Measurements from ENCODE around the gene ARHGDIG.
"Not testable (repeated sequence)": the region's sequence is repeated elsewhere in the genome, so short reads cannot be mapped to it uniquely, and the experiment has no call there.

Gene ARHGDIG

DNA sequence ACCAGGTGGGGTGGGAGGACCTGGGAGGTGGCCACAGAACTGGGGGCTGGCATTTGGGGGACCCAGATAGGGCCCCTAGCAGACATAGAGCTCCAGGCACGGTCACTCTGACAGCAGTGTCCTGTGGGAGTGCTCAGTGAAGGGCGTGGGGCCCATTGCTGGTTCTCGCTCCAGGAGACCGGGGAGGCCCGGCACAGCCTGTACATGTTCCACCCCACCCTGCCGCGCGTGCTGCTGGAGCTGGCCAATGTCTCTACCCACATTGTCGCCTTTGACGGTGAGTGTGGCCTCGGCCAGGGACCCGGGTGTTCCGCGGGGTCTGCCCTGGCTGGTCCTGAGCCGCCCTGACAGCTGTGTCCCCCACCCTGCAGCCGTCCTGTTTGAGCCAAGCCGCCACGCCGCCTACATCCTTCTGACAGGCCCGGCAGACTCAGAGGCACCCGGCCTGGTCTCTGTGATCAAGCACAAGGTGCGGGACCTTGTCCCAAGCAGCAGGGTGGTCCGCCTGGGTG lies 15.9 kb upstream of the ARHGDIG start:
- no peak for DNase-seq

DNA sequence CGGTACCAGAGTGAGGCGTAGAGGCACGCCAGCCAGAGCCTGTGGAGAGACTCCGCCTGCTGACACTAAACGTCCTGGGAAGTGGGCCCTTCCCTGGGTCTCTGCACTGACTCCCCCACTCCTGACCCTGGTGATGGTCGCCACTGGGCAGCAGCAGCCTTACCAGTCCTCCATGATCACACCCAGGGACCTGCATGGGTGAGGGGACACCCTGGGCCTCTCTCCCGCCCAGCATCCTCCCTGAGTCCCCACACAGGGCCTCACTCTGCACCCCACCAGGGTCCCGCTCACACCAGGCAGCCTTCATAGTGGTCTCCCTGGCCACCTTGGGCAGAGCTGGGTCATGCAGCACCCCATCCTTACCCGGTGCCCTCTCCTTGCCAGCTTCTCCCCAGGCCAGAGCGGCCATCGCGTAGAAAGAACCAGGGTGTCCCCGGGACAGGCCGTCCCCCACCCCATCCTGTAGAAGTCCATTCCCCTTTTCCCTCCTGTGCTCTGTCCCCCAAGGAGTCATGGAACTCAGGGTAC lies 15.3 kb upstream of the ARHGDIG start:
- no peak for DNase-seq

DNA sequence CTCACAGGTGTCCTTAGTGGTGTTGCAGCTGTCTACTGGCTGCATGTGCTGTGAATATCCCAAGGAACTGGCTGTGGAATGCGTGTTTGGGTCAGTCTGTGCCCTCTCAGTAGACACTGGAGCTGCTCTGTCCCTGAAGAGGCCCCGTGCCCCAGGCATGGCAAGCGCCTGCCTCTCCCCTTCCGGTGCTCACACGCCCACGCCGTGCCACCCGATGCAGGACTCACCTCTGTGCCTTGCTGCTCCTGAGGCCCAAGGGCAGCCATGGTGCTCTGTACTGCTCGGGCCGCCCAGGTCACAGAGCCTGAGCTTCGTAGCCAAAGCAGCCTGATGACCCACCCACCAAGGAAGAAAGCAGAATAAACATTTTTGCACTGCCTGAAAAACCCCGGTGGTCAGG lies 14.7 kb upstream of the ARHGDIG start:
- no peak for DNase-seq

DNA sequence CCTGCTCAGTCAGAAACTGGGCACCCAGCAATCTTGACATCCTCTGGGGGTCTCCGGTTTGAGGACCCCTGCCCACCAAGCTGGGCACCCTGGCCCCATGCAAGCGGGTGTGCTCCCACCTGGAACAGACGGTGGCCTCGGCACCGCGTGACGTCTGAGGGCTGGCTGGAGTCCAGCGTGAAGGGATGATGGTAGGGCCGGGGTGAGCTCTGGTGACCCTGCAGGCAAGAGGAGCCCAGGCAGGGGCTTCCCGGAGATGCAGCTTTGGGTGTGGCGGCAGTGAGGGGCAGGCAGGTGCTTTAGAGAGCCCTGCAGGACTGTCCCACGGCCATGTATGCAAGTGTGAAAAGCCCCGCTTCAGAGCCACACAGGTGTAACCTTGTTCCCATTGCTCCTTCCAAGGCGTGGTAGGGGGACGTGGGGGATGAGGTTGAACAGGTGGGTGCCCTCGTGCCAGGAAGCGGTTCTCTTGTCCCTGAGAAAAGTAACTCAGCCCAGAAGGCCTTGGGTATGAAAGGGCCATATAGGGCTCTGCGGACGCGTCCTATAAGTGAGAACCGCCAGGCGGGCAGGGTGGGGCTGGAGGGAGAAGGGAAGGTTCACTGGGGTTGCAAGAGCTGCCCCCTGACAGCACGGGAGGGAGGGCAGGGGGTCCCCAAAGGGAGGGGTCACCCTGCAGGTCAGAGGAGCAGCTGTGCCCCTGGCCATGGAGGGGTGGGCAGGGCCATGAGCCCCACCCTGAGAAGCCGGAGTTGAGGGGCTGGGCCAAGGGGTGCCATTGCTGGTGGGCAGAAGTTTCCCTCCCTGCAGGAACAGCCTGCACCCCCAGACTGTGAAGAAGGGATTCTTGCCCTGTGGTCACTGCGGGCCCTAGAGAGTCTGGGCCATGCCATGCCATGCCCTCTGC lies 13.9 kb upstream of the ARHGDIG start:
- DNase-seq, result no peak

DNA sequence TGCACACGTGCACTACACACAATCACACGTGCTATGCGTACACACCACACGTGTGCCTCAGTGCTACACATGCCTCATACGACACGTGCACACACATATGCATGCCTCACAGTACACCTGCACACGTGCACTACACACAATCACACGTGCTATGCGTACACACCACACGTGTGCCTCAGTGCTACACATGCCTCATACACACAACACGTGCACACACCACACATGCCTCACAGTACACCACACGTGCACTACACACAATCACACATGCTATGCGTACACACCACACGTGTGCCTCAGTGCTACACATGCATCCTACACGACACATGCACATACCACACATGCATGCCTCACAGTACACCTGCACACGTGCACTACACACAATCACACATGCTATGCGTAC lies 12.8 kb upstream of the ARHGDIG start:
- not testable (repeated sequence) for DNase-seq

DNA sequence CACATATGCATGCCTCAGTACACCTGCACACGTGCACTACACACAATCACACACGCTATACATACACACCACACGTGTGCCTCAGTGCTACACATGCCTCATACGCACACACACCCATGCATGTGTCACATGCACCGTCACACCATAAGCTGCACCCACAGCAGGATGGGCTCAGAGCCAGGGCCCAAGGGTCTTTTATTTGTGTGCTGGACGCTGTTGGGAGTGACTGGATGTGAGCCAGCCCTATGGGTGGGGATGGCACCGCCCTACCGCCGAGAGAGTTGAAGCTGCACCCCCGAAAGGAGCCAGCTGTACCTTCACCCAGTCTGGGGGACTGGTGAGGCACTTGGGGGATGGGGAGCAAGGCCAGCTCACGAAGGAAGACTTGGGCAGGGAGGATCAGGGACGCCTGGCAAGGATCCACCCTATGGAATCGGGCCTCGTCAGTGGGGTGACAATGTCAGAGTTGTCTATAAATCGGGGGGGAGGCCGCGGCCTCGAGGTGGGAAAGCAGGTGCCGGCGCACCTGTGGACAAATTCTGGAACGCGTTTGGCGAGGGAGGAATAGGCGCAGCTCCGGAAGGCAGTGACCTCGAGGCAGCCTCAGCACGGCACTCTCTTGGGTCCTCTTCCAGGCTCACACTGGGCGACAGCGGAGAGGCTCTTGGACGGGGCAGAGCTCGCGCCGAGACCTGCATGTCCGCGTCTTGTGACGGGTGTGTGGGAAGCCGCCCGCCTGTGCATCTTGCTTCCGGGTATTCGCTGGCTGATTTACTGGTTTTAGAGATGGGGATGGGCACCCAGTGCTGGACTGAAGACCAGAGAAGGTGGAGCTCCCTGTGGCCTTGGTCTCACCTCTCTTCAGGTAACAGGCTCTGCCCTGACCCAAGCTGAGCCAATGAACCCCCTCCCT lies 12.0 kb upstream of the ARHGDIG start:
- DNase-seq, result peak; percentile 38

DNA sequence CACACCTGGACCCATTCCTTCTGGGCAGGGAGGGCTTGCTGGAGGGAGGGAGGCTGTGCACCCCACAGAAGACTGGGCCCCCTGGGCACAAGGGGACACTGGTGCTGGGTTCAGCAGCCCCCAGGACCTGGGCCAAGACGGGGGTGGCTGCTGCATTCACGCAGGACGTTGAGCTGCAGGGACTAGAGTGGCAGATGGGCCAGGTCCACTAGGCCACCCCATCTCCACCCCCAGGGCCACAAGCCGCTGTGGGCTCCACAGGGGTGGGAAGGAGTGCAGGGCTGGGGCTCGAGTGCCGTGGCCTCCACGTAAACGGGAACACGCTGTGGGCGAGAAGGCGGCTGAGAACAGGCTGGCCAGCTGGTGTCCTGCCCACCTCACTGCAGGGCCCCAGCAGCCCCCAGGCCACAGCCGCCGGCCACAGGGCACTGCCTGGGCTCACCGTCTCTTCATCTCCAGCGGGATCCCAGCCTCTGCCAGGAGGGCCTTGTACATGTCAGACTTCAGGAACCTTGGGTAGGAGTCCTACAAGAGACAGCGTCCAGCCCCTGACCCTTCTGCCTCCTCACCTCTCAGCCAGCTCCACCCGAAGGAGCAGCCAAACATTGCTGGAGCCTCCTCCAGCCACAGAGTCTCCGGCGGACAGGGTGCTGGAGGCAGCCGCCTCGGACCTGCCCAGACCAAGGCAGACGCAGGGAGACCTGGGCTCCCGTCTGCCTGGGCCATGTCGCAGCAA lies 11.2 kb upstream of the ARHGDIG start:
- peak; percentile 40 for DNase-seq

DNA sequence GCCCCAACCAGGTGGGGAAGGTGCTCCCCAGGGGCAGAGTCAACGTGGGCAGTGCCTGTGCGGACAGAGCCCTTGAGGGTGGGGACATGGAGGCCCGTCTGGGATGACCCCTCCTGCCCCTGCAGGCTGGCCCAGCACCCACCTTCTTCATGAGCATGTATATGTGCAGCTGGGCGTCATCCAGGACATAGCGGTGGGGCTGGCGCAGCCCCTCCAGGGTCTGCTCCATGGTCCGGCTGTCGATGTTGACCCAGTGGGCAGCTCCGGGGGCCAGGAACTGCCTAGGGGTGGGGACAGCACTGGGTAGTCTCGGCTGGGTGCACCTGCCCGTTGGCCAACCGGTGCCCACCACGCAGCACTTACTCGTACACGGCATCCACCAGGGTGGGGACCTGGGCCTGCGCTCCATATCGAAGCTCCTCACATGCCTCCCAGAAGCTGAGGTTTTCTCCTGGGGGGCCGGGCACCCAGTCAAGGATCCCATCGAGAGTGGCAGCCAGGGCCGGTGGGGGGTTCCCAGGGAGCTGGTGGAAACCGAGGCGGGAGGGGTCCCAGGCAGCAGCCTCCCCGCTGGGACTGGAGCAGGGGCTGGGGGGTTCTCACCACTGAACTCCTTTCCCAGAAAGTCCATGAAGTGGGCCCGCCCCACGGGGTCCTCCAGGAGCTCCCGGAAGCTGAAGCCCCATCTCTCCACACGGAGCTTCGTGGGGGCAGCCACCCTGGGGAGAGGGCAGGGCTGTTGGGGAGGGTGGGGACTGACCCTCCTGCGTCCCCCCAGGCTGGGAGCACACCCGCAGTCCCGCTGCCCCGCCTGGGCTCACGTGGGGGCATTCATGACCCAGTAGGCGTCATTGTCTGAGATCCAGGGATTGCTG lies 9.8 kb upstream of the ARHGDIG start:
- DNase-seq, result peak; percentile 37

DNA sequence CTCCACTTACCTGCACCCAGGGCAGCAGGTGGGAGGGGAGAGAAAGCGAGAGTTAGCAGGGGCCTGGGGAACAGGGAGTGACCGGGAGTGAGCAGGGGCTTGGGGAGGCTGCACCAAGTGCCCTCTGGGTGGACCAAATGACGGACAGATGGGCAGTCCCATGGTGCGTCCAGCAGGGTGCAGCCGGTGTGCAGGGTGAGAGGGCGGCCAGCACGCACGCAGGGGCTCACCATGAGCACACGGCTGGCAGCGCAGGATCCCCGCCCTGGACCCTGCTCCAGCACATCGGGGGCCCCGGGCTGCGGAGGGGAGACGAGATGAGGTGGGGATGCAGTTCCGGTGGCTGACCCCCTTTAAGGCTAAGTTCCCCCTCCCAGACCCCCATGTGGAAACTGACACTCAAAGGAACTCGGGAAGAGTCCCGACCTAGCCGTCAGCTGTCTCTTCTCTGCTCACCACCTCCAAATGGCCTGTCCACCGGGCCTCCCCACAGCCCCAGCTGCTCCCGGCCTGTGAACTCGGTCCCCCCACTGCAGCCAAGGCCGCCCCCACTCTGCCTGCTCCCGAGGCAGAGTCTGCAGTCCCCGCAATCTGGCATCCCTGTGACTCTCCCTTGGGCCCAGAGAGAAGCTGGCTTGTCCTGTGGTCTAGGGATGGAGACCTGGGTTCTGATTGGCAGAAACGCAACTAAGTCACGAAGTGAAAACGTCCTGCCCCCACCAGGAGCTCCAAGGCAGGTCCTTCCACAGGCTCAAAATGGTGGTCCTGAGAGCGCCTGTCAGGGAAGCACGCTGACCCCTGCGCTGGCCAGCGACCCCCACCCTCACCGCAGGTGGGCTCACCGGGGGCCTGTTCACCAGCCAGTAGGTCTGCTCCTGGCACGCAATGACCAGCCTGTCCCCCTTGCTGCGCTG lies 7.5 kb upstream of the ARHGDIG start:
- DNase-seq, result no peak

DNA sequence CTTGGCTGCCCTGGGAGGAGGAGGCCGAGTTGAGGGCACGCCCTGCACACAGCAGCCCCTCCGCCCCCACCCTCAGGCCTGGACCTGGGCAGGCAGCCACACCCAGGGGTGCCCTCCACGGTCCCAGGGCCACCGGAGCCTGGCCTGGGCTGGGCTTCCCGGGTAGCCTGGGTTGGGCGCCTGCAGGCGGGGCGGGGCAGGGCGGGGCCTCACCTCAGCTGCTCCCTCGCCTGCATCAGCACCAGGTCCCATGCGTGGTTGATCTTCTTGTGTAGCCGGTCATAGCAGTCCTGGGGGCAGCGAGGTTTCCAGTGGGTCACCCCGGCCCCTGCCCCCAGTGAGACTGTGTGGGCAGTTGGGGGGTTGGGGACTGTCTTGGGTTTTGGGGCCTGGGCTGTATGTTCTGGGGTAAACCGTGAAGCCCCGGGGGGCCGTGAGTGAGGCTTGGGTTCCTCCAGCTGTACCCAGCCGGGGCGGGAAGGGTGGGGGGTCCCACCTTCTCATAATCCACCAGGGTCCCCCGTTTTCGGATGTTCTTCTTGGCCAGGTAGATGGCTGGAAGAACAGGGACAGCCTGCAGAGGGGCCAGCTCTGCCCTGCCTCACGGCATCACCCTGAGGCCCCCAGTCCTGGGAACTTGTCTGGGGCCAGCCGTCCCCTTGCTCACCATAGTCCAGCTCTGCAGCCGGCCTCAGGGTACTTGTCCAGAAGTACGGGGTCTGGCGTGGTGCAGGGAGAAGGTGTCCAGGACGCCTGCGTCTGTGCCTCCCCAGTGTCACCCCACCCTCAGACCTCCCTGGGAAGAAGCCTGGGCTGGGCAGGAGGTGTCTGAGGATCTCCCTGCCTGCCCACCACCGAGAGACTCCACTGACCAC lies 6.6 kb upstream of the ARHGDIG start:
- no peak for DNase-seq

DNA sequence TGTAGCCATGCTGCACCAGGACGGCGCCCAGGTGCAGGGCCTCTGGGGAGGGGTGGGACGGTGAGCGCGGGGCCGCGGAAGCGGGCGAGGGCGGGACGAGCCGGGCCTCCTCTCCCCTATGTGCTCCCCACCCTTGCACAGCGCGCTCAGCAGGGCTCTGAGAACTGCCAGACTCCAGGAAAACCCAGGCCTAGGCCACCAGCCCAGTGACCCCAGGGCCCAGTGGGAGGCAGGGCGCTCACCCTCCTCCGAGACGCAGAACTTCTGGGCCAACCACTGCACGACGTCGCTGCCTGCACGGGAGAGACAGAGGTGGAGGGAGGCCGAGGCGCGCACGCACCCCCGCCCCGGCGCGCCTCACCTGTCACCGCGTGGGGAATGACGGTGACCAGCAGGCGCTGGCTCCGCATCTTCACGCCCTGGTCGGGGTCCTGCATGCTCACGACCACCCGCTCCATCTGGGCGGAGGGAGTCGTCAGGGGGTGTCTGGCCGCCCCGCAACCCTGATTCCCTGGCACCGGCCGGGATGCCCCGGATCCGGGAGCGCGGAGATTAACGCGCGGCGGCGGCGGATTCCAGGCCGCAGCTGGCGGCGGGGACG lies 5.2 kb upstream of the ARHGDIG start:
- DNase-seq, result no peak

DNA sequence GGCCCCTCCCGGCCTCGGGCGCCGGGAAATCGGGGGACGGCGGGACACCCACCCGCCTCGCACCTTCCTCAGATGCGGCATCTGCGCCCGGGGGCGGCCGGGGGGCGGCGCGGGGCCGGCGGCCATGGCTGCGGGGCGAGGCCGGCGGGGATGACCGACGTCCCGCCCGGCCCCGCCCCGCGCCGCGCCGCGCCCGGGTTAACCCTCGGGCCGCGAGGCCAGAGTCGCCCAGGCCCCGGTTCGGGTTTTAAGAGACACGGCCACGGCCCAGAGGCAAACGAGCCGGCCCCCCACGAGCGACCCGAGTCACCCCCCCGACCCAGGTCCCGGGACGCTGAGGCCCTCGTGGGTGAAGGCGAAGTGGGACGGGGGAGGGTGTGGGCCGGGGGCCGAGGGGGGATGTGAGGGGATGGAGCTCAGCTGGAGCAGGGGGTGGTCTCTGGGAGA lies 4.6 kb upstream of the ARHGDIG start, which contains the start of gene RGS11:
Gene RGS11 (minus strand): TSS at position 159 of the 447 bp plus-strand sequence. CDS start 33 bp downstream, at position 126.
- DNase-seq, result no peak

DNA sequence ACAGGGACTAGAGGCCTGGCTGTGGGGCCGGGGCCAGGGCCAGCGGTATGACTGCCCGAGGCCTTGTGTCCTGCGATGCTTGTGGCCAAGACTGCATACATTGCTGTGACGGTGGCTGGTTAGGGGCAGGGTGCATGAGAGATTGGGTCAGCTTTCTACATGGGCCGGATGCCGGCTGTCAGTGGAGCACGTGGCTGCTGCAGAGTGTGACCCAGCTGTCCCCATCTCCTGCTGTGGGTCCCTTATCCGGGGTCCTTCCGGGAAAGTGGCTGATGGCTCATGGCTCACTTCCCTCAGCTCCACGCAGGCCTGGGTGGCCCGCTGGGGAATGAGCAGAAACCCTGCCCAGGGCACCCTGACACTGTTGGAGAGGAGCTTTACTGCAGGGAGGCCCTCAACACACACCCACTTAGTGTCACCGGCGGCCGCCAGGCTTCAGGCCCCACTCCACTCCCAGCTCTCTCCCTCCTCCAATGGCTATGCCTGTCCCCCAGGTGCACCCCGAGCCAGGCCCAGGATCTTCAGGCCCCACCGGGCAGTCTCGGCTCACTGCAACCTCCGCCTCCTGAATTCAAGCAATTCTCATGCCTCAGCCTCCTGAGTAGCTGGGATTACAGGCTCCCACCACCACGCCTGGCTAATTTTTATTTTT lies 3.8 kb upstream of the ARHGDIG start:
- DNase-seq, result no peak

DNA sequence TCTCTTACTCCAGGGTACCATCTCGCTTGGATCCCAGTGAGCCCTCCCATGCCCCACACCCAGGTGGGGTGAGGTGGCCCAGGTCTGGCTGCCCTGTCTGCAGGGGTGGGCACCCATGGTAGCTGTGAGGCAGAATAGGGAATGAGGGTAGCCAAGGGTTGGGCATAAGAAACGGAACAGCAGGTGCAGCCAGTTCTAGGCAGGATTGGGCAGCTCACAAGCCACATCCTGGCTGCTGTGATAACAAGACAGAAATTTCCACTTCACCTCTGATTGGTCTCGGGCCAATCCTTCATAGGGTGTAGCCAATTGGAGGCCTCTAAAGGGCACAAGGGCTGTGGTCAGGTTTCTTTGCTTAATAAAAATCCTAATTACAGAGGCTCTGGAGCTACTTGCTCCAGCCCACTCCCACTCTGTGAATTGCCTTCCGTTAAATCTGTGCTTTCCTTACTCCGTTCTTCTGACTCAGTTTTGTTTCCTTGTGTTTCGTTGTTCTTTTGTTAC lies 1.5 kb upstream of the ARHGDIG start:
- DNase-seq, result no peak

DNA sequence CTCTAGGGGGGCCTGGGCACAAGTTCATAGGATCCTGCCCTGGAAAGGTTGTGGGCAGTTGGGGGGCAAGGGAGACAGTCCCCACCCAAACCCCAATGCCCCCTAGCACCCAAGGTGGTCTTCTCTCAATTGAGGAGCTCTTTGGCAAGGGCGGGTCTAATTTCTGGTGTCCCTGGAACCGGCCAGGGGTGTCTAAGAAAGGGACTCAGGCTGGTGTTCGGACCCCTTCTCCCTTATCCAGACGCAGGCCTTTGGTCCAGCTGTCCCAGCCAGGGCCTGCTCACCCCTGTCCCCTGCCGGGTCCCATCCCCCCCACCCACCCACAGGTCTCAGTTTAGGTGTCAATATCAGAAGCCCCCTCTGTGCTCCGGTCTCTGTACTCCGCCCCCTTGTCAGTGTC lies 860 bp upstream of the ARHGDIG start:
- DNase-seq, result no peak

DNA sequence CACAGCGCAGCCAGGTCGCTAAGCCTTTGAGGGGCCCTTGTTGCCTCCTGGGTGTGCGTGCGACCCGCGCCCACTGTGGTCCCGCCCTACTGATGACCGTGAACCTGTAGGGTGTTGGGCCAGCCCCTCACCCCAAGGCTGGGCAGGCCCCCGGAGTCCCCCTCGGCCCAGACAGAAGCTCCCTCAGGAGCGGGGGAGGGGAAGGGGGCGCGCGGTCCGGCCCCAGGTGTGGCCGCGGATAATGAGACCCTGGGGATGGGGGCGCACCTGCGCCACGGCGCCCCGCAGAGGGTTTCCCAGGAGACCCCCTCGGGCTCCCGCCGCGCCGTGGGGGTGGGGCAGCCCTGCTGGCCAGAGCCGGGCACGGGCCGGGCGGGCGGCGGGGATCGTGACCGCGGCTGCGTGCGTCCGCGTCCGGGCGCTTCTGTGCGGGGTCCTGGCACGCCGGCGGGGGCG lies 358 bp upstream of the ARHGDIG start:
- no peak for DNase-seq

DNA sequence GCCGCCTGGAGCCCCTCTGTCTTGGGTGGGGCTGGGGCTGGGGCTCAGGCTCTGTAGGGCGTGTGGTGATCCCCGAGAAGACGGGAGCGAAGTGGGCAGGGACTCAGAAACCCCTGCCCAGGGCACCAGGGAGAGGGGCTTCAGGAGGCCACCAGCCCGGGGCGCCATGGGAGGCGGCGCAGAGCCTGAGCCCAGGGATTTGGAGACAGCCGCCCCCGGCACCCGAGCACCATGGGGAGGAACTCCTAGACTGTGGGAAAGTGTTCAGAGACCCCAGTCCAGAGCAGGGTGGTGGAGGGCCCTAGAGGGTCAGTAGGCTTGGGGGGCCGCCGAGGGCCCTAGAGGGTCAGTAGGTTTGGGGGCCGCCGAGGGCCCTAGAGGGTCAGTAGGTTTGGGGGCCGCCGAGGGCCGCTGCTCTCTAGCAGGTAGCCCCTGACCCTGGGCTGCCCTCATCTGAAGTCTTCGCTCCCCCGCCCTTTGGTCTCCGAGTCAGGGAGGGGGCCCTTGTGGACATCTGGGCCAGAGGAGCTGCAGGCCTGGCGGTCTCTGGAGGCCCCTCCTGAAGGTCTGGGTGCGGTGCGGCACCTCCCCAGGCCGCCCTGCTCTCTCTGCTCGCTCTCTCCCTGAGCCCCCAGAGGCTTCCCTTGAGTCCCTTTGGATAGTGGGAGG lies 734 bp downstream of the ARHGDIG start:
- no peak for DNase-seq

Measured in right forelimb (tissue), 1 donor.